Activated CD4-positive, alpha-beta T cell treated with anti-CD3 and anti-CD28 coated beads for 24 hours (primary cell): ENCODE measurements around the gene RNASE11.
"Not testable (repeated sequence)": the region's sequence is repeated elsewhere in the genome, so short reads cannot be mapped to it uniquely, and the experiment has no call there.

Source experiments
- DNase-seq, 2 donors: peaks; one replicate each; pipeline ENCODE4 v3.0.0-alpha.2; 2020; ENCODE audit warnings: low read depth in 2 of 2

RNASE11 gene

GRCh38 chr14:20587489-20588154, at the start of gene RNASE11:
Gene RNASE11 (minus strand): TSS chr14:20588001.
- no peak for DNase-seq

- peak; percentile 52 to 54 for DNase-seq
Measured at GRCh38 chr14:20632831-20633691, 45.3 kb upstream of the RNASE11 start.

- DNase-seq: no peak
Measured at GRCh38 chr14:20632448-20632830, 44.6 kb upstream of the RNASE11 start.

- no peak for DNase-seq
Measured at GRCh38 chr14:20631880-20632389, 44.1 kb upstream of the RNASE11 start.

GRCh38 chr14:20631023-20631879, 43.5 kb upstream of the RNASE11 start:
- DNase-seq: peak in 1 of 2 donors; percentile 55

GRCh38 chr14:20630340-20631022, 42.7 kb upstream of the RNASE11 start:
- no peak for DNase-seq

- no peak for DNase-seq
Measured at GRCh38 chr14:20628063-20628854, 40.5 kb upstream of the RNASE11 start.

GRCh38 chr14:20627346-20628027, 39.7 kb upstream of the RNASE11 start:
- no peak for DNase-seq

- no peak for DNase-seq
Measured at GRCh38 chr14:20626274-20626673, 38.5 kb upstream of the RNASE11 start.

- DNase-seq: no peak
Measured at GRCh38 chr14:20624495-20625070, 36.8 kb upstream of the RNASE11 start.

GRCh38 chr14:20623798-20624197, 36.0 kb upstream of the RNASE11 start:
- no peak for DNase-seq

- DNase-seq: no peak
Measured at GRCh38 chr14:20622816-20623291, 35.1 kb upstream of the RNASE11 start.

- no peak for DNase-seq
Measured at GRCh38 chr14:20620798-20621478, 33.1 kb upstream of the RNASE11 start.

GRCh38 chr14:20619688-20620087, 31.9 kb upstream of the RNASE11 start:
- DNase-seq: not testable (repeated sequence)

- no peak for DNase-seq
Measured at GRCh38 chr14:20618271-20618749, 30.5 kb upstream of the RNASE11 start.

- DNase-seq: no peak
Measured at GRCh38 chr14:20617138-20618003, 29.6 kb upstream of the RNASE11 start.

GRCh38 chr14:20615996-20616395, 28.2 kb upstream of the RNASE11 start:
- DNase-seq: no peak
